HCT116 (cell line): ENCODE measurements around the gene TICRR. TPM values are rescaled to one million over a fixed set of nuclear protein-coding genes. Genes with fewer than 3 reads are reported as not detected.

Experiments
- ATAC-seq: fragments of 200-7000 bp; cut with Tn5 transposase; 2 replicates; pipeline ENCODE4 v1.9.1; 2020; ENCODE audit warnings: mild to moderate bottlenecking, moderate library complexity
- BruUV-seq: library from RNA; stranded (reverse); fragments of 400-500 nt; replicated peaks from 2 replicates; lab custom pipeline; 2021; lab: Mats Ljungman, UMichigan
- CTCF ChIA-PET: fragments of 300-600 bp; sonication (Branson Sonifier 250); formaldehyde crosslinking; loops from one replicate; lab custom pipeline; 2021; ENCODE audit warnings: antibody characterized with exemption; lab: Charles Lee
- POLR2A ChIA-PET: fragments of 300-600, 350-600 bp; sonication (Branson Sonifier 250); formaldehyde crosslinking; loops from one replicate; lab custom pipeline; 2021; ENCODE audit warnings: antibody characterized with exemption; lab: Charles Lee
- RAD21 ChIA-PET, 2 experiments: fragments of 300-600 bp; sonication (Branson Sonifier 250); formaldehyde crosslinking; loops; one replicate each; lab custom pipeline; 2023; ENCODE audit warnings: low total read pairs in 2 of 2; ENCODE audit not compliant: uncharacterized antibody in 2 of 2, unreplicated experiment in 2 of 2, low non-redundant PET in 1 of 2; lab: Charles Lee
- DNase-seq: peaks from one replicate; pipeline ENCODE4 v3.0.0-alpha.2; 2010; ENCODE audit warnings: low read depth, low spot score
- H2AFZ ChIP-seq: fragments of 200-600 bp; shearing (Covaris generic), sonication (generic); 2 replicates; pipeline ENCODE4 v1.6.1; 2017; ENCODE audit warnings: low read depth, mixed run types, mixed read lengths, antibody characterized with exemption, low read length; ENCODE audit not compliant: poor library complexity, severe bottlenecking
- H3K27ac ChIP-seq: 2 replicates; pipeline ENCODE4 v1.5.1; 2012; ENCODE audit warnings: low read depth, low read length
- H3K27me3 ChIP-seq: fragments of 200-600 bp; sonication (generic); 2 replicates; pipeline ENCODE4 v1.6.1; 2016; ENCODE audit warnings: mixed run types, low read length, mixed read lengths; ENCODE audit not compliant: insufficient read depth
- H3K36me3 ChIP-seq, 2 experiments: fragments of 200-500 bp in 1 of 2; fragments of 200-600 bp in 1 of 2; sonication (Bioruptor generic) in 1 of 2; sonication (generic) in 1 of 2; 2 replicates each; pipeline versions ENCODE4 v1.5.1 to v1.6.1; 2014 to 2016; ENCODE audit warnings: low read length in 2 of 2, inconsistent platforms in 1 of 2, mixed read lengths in 1 of 2, mixed run types in 1 of 2; ENCODE audit not compliant: insufficient read depth in 2 of 2, control insufficient read depth in 1 of 2
- H3K4me1 ChIP-seq, 2 experiments: fragments of 200-600 bp in 1 of 2; sonication (generic) in 1 of 2; 2 replicates each; pipeline versions ENCODE4 v1.5.1 to v1.6.1; 2012 to 2017; ENCODE audit warnings: low read length in 2 of 2, inconsistent platforms in 1 of 2, mild to moderate bottlenecking in 1 of 2, mixed read lengths in 1 of 2, mixed run types in 1 of 2, moderate library complexity in 1 of 2; ENCODE audit not compliant: insufficient read depth in 2 of 2, control insufficient read depth in 1 of 2
- H3K4me2 ChIP-seq: fragments of 200-600 bp; sonication (generic); 2 replicates; pipeline ENCODE4 v1.6.1; 2017; ENCODE audit warnings: mixed run types, low read length, mixed read lengths
- H3K4me3 ChIP-seq, 2 experiments: fragments of 200-600 bp in 1 of 2; sonication (generic) in 1 of 2; replicated peaks in 1 of 2; 2 replicates each; pipeline ENCODE4 v1.5.1; 2011 to 2016; ENCODE audit warnings: low read length in 2 of 2, control low read depth in 1 of 2, low read depth in 1 of 2, mild to moderate bottlenecking in 1 of 2, mixed read lengths in 1 of 2, mixed run types in 1 of 2
- H3K79me2 ChIP-seq: fragments of 200-600 bp; sonication (generic); 2 replicates; pipeline ENCODE4 v1.6.1; 2017; ENCODE audit warnings: mild to moderate bottlenecking, mixed run types, low read length, moderate library complexity, mixed read lengths; ENCODE audit not compliant: insufficient read depth
- H3K9ac ChIP-seq: fragments of 200-600 bp; sonication (generic); 2 replicates; pipeline ENCODE4 v1.6.1; 2016; ENCODE audit warnings: low read length, mixed read lengths
- H3K9me2 ChIP-seq: fragments of 200-600 bp; sonication (generic), shearing (Covaris generic); 2 replicates; pipeline ENCODE4 v1.6.1; 2017; ENCODE audit warnings: mixed run types, mild to moderate bottlenecking, moderate library complexity; ENCODE audit not compliant: insufficient read depth
- H3K9me3 ChIP-seq, 2 experiments: fragments of 200-500 bp in 1 of 2; fragments of 200-600 bp in 1 of 2; sonication (Bioruptor generic) in 1 of 2; sonication (generic) in 1 of 2; 2 replicates each; pipeline ENCODE4 v1.6.1; 2014 to 2017; ENCODE audit warnings: low read length in 2 of 2, mixed read lengths in 2 of 2, inconsistent platforms in 1 of 2, low read depth in 1 of 2, mild to moderate bottlenecking in 1 of 2, mixed run types in 1 of 2, moderate library complexity in 1 of 2; ENCODE audit not compliant: control insufficient read depth in 1 of 2, insufficient read depth in 1 of 2
- H4K20me1 ChIP-seq: fragments of 200-600 bp; sonication (generic), shearing (Covaris generic); 2 replicates; pipeline ENCODE4 v1.6.1; 2017; ENCODE audit warnings: mixed run types, mild to moderate bottlenecking, moderate library complexity; ENCODE audit not compliant: insufficient read depth
- ATF3 ChIP-seq: IDR thresholded peaks from 2 replicates; pipeline ENCODE4 v1.6.1; 2012
- CEBPB ChIP-seq: IDR thresholded peaks from 2 replicates; pipeline ENCODE4 v1.6.1; 2012; ENCODE audit warnings: low read depth
- EGR1 ChIP-seq: IDR thresholded peaks from 2 replicates; pipeline ENCODE4 v1.6.1; 2012; ENCODE audit warnings: low read depth
- ELF1 ChIP-seq: IDR thresholded peaks from 2 replicates; pipeline ENCODE4 v1.6.1; 2012; ENCODE audit warnings: low read depth, borderline replicate concordance
- FOSL1 ChIP-seq: IDR thresholded peaks from 2 replicates; pipeline ENCODE4 v1.6.1; 2012; ENCODE audit warnings: low read depth
- JUND ChIP-seq: IDR thresholded peaks from 2 replicates; pipeline ENCODE4 v1.6.1; 2012
- POLR2A ChIP-seq: IDR thresholded peaks from 2 replicates; pipeline ENCODE4 v1.7.0; 2011; ENCODE audit warnings: borderline replicate concordance; ENCODE audit not compliant: insufficient read depth, insufficient read length; ENCODE audit errors: extremely low read depth
- POLR2AphosphoS5 ChIP-seq: IDR thresholded peaks from 2 replicates; pipeline ENCODE4 v1.6.1; 2011; ENCODE audit warnings: mild to moderate bottlenecking, low read depth, low read length, moderate library complexity
- SIN3A ChIP-seq: IDR thresholded peaks from 2 replicates; pipeline ENCODE4 v1.6.1; 2012; ENCODE audit warnings: low read depth
- ZBTB33 ChIP-seq: IDR thresholded peaks from 2 replicates; pipeline ENCODE4 v1.6.1; 2011; ENCODE audit warnings: mild to moderate bottlenecking, low read length, moderate library complexity; ENCODE audit not compliant: insufficient replicate concordance; ENCODE audit errors: extremely low read depth
- ZFX ChIP-seq: fragments of 450-650 bp; IDR thresholded peaks from 2 replicates; pipeline ENCODE4 v1.6.1; 2017
- ZNF274 ChIP-seq: fragments of 200-500 bp; sonication (Bioruptor generic); IDR thresholded peaks from 2 replicates; pipeline ENCODE4 v1.6.1; 2014; ENCODE audit warnings: mild to moderate bottlenecking, low read depth, low read length, inconsistent platforms
- intact Hi-C: fragments of 100-400 bp; cut with micrococcal nuclease; formaldehyde crosslinking; loops from 2 replicates; pipeline ENCODE4 v1.10.0; 2022
- total RNA-seq: library from RNA; stranded (reverse); gene quantifications from one replicate; pipeline ENCODE4 v1.2.1, GENCODE V29; 2021; ENCODE audit not compliant: unreplicated experiment

The TICRR gene
- total RNA-seq, 1 experiment from 2014 or later, result 24.8 TPM

- Histone ChIP-seq H4K20me1 (no peaks in the 10 kb centered on the region), H2AFZ (no peak overlapping the region), H3K4me1 (peaks cover 0 to 2% of the 10 kb centered on the region in 2 experiments; a peak in 1 of 4 replicates), H3K9me2 (no peaks in the 10 kb centered on the region), H3K9ac (no peak overlapping the region), H3K27ac (no peak overlapping the region), H3K36me3 (no peaks in the 10 kb centered on the region), H3K27me3 (no peaks in the 10 kb centered on the region), H3K79me2 (no peaks in the 10 kb centered on the region), H3K4me3 (no peak overlapping the region), H3K4me2 (no peak overlapping the region), H3K9me3 (no peaks in the 10 kb centered on the region)
- ChIA-PET CTCF (no interaction called here), POLR2A (no interaction called here), RAD21 (no interaction called here)
- no peak for ATAC-seq
- DNase-seq, result no peak
- no peak for TF ChIP-seq ATF3
- no peak for TF ChIP-seq POLR2AphosphoS5
- no peak for TF ChIP-seq ELF1
- TF ChIP-seq ZNF274, result no peak
- TF ChIP-seq POLR2A, result no peak
- no peak for TF ChIP-seq JUND
- TF ChIP-seq ZBTB33, result no peak
- TF ChIP-seq EGR1, result no peak
- TF ChIP-seq ZFX, result no peak
- TF ChIP-seq CEBPB, result no peak
- TF ChIP-seq SIN3A, result no peak
- no peak for TF ChIP-seq FOSL1
- BruUV-seq, result no TSS peak
- intact Hi-C loops, result no loop called here
Measured at GRCh38 chr15:89668171-89668570, 92.9 kb downstream of the TICRR start.
